HUES64 (cell line): ENCODE data around the gene ACADVL.

Source experiments
- H3K27ac ChIP-seq: 2 replicates; pipeline ENCODE4 v1.7.0; 2013; ENCODE audit warnings: low read depth, low read length, inconsistent platforms
- H3K27me3 ChIP-seq: 2 replicates; pipeline ENCODE4 v1.6.1; 2013; ENCODE audit warnings: mild to moderate bottlenecking, low read length; ENCODE audit not compliant: insufficient read depth
- H3K36me3 ChIP-seq: 2 replicates; pipeline ENCODE4 v1.6.1; 2013; ENCODE audit warnings: mild to moderate bottlenecking, low read length; ENCODE audit not compliant: insufficient read depth
- H3K4me1 ChIP-seq: 2 replicates; pipeline ENCODE4 v1.6.1; 2013; ENCODE audit warnings: mild to moderate bottlenecking, low read length, moderate library complexity; ENCODE audit not compliant: insufficient read depth
- H3K4me3 ChIP-seq: 2 replicates; pipeline ENCODE4 v1.5.1; 2013; ENCODE audit warnings: mild to moderate bottlenecking, low read length, moderate library complexity
- H3K9ac ChIP-seq: 2 replicates; pipeline ENCODE4 v1.6.1; 2013; ENCODE audit warnings: mild to moderate bottlenecking, low read depth, low read length
- H3K9me3 ChIP-seq: 2 replicates; pipeline ENCODE4 v1.6.1; 2013; ENCODE audit warnings: low read depth, low read length; ENCODE audit not compliant: insufficient read depth
- WGBS: fragments of 150-250, 120-280 bp; methylation state at CpG from one replicate; pipeline ENCODE4 v1.1.7; 2013; ENCODE audit warnings: missing lambda C conversion rate; 5-methylcytosine and 5-hydroxymethylcytosine counted together

Gene ACADVL

GRCh38 chr17:7248796-7249195, 29.1 kb downstream of the ACADVL start:
- Histone ChIP-seq H3K9ac (no peak overlapping the region), H3K9me3 (no peaks in the 10 kb centered on the region), H3K4me1 (peaks cover 13% of the 10 kb centered on the region; the same call in 1 of the 2 replicates), H3K27ac (no peak overlapping the region), H3K36me3 (peaks cover 28% of the 10 kb centered on the region), H3K4me3 (no peak overlapping the region), H3K27me3 (no peaks in the 10 kb centered on the region)
- WGBS: 92% methylated on average over 4 of the region's 4 CpGs

GRCh38 chr17:7249214-7249613, 29.5 kb downstream of the ACADVL start:
- H3K9ac ChIP-seq: no peak overlapping the region

GRCh38 chr17:7249830-7250229, 30.1 kb downstream of the ACADVL start:
- no peak overlapping the region for H3K27ac ChIP-seq
- peak overlapping the region; percentile 82; the same call in 1 of the 2 replicates for H3K9ac ChIP-seq
- peak overlapping the region; percentile 89 for H3K4me3 ChIP-seq
- H3K4me1 ChIP-seq: peaks cover 13% of the 10 kb centered on the region; the same call in 1 of the 2 replicates
- no peaks in the 10 kb centered on the region for H3K9me3 ChIP-seq
- no peaks in the 10 kb centered on the region for H3K27me3 ChIP-seq
- 92% methylated on average over 7 of the region's 7 CpGs for WGBS
- H3K36me3 ChIP-seq: peaks cover 28% of the 10 kb centered on the region

More at GRCh38 chr17:7249214-7249613, 29.5 kb downstream of the ACADVL start:
- Histone ChIP-seq H3K27me3 (no peaks in the 10 kb centered on the region), H3K9me3 (no peaks in the 10 kb centered on the region), H3K4me3 (0 out of 2 replicates have a peak overlapping the region, but pooled peaks have one; percentile 89), H3K4me1 (peaks cover 13% of the 10 kb centered on the region; the same call in 1 of the 2 replicates), H3K27ac (no peak overlapping the region), H3K36me3 (peaks cover 28% of the 10 kb centered on the region)
- 92% methylated on average over 6 of the region's 6 CpGs for WGBS

- peaks cover 13% of the 10 kb centered on the region; the same call in 1 of the 2 replicates for H3K4me1 ChIP-seq
- H3K36me3 ChIP-seq: peaks cover 29% of the 10 kb centered on the region
- H3K4me3 ChIP-seq: peak overlapping the region; percentile 89
- no peaks in the 10 kb centered on the region for H3K9me3 ChIP-seq
- 1% methylated on average over 55 of the region's 55 CpGs for WGBS
- no peaks in the 10 kb centered on the region for H3K27me3 ChIP-seq
- peak overlapping the region; percentile 82 for H3K9ac ChIP-seq
- H3K27ac ChIP-seq: peak overlapping the region; percentile 98
Measured at GRCh38 chr17:7250695-7251627, 31.2 kb downstream of the ACADVL start.

DNA sequence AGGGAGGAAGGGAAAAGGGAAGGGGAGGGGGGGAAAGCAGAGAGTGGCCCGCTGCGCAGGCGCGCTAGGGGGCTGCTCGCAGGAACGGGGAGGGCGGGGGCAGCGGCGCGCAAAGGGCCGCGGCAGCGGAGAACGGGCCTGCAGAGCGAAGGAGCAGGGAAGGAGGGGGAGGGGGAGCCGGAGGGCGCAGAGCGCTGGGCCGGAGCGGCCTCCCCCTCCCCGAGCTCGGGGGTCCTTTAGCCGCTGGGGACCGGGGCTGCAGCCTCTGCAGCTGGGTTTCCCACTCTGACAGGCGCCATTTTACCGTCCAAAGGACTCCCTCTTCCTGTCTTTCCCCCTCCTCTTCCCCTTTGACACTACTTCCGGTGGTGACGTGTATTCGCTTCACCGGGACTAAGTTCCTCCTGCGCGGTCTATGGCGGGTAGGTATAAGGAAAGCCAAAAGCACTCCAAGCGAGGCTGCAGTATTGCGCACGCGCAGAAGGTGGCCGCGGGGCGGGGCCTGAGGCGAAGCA, 32.0 kb downstream of the ACADVL start, which contains the start of gene CTDNEP1:
Gene CTDNEP1 (minus strand): TSS at position 74 of the 515 bp plus-strand sequence. CDS start 438 bp downstream, outside the sequence.
- H3K4me3 ChIP-seq: peak within 1 kb of the TSS; percentile 89
- no peaks in the 10 kb centered on the region for H3K27me3 ChIP-seq
- WGBS: under 1% methylated on average over 41 of the region's 41 CpGs
- H3K9ac ChIP-seq: peak within 1 kb of the TSS; percentile 91
- H3K36me3 ChIP-seq: peaks cover 28% of the 10 kb centered on the region
- H3K4me1 ChIP-seq: peaks cover 13% of the 10 kb centered on the region; the same call in 1 of the 2 replicates
- peak within 1 kb of the TSS; percentile 98 for H3K27ac ChIP-seq
- H3K9me3 ChIP-seq: no peaks in the 10 kb centered on the region

- Histone ChIP-seq H3K4me1 (peaks cover 13% of the 10 kb centered on the region; the same call in 1 of the 2 replicates), H3K36me3 (peaks cover 30% of the 10 kb centered on the region), H3K27ac (peak within 1 kb of the TSS; percentile 98), H3K9ac (peak within 1 kb of the TSS; percentile 91), H3K27me3 (no peaks in the 10 kb centered on the region), H3K4me3 (peak within 1 kb of the TSS; percentile 89), H3K9me3 (no peaks in the 10 kb centered on the region)
- 2% methylated on average over 54 of the region's 55 CpGs for WGBS
Measured at GRCh38 chr17:7252176-7253043, 32.7 kb downstream of the ACADVL start, which contains the start of gene ELP5. Gene ELP5, plus strand, starts transcription at chr17:7252215. Its CDS starts 336 bp downstream, at chr17:7252551.

DNA sequence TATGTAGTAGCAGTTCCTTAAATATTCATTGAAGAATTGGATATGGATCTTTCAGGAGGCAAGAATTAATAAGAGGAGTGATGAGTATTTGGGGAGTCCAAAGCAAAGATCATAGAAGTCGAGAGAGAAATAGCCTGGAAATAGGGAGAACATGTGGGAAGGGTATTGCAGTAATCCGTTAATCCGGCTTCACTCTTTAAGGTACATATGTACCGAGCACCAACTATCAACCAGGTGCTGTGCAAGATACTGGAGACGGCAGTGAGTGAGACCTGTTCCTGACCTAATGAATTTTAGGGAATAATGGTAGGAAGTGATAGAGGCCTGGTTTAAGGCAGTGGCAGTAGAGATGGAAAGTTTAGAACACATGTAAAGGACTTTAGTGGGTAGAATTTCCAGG, 33.3 kb downstream of the ACADVL start:
- Histone ChIP-seq H3K4me1 (peaks cover 13% of the 10 kb centered on the region; the same call in 1 of the 2 replicates), H3K4me3 (peak overlapping the region; percentile 89), H3K27ac (no peak overlapping the region; the same call in 1 of the 2 replicates), H3K27me3 (no peaks in the 10 kb centered on the region), H3K36me3 (peaks cover 36% of the 10 kb centered on the region), H3K9ac (peak overlapping the region; percentile 79), H3K9me3 (no peaks in the 10 kb centered on the region)
- WGBS: 89% methylated on average over 5 of the region's 5 CpGs

GRCh38 chr17:7254511-7254910, 34.8 kb downstream of the ACADVL start:
- H3K4me3 ChIP-seq: no peak overlapping the region
- H3K36me3 ChIP-seq: peaks cover 51% of the 10 kb centered on the region
- no peak overlapping the region for H3K9ac ChIP-seq
- H3K27me3 ChIP-seq: no peaks in the 10 kb centered on the region
- 95% methylated on average over 4 of the region's 4 CpGs for WGBS
- H3K27ac ChIP-seq: no peak overlapping the region
- peaks cover 13% of the 10 kb centered on the region; the same call in 1 of the 2 replicates for H3K4me1 ChIP-seq
- H3K9me3 ChIP-seq: no peaks in the 10 kb centered on the region

- Histone ChIP-seq H3K9me3 (no peaks in the 10 kb centered on the region), H3K27ac (no peak overlapping the region), H3K36me3 (peaks cover 58% of the 10 kb centered on the region), H3K27me3 (peaks cover 17% of the 10 kb centered on the region), H3K9ac (no peak overlapping the region), H3K4me1 (peaks cover 13% of the 10 kb centered on the region), H3K4me3 (no peak overlapping the region)
- 97% methylated on average over 8 of the region's 8 CpGs for WGBS
Measured at GRCh38 chr17:7256766-7257456, 37.2 kb downstream of the ACADVL start.
